Stimulated activated CD4-positive, alpha-beta T cell treated with anti-CD3 and anti-CD28 coated beads, Interleukin-1b, Interleukin-23, amount 100 ng/mL, for 24 hours (primary cell): ENCODE measurements around the gene RSPH3.
A peak's percentile ranks its signal among the peaks of the same experiment; 100 is the strongest.
"Not testable (repeated sequence)": the region's sequence is repeated elsewhere in the genome, so short reads cannot be mapped to it uniquely, and the experiment has no call there.

ENCODE experiments used
- DNase-seq, 4 experiments: peaks; one replicate each; pipeline ENCODE4 v3.0.0-alpha.2; 2020; ENCODE audit warnings: low read depth in 4 of 4, low spot score in 1 of 4

The RSPH3 gene

GRCh38 chr6:158999666-159000403, at the start of gene RSPH3:
Gene RSPH3 (minus strand): TSS chr6:159000202. CDS start chr6:158999550, 652 bp downstream.
- DNase-seq = peak; percentile 78 to 91 (median 84)

- no peak for DNase-seq
Observed at GRCh38 chr6:159047891-159048685, 48.1 kb upstream of the RSPH3 start.

GRCh38 chr6:159045801-159046200, 45.8 kb upstream of the RSPH3 start:
- no peak for DNase-seq

GRCh38 chr6:159044899-159045727, 45.1 kb upstream of the RSPH3 start, which contains the start of gene TAGAP:
Gene TAGAP (minus strand): TSS chr6:159044991. CDS start chr6:159044146, 845 bp downstream.
- peak; percentile 57 to 71 (median 66) for DNase-seq

- no peak for DNase-seq
Observed at GRCh38 chr6:159043947-159044346, 43.9 kb upstream of the RSPH3 start.

GRCh38 chr6:159043251-159043650, 43.2 kb upstream of the RSPH3 start:
- DNase-seq = no peak

- DNase-seq = no peak
Observed at GRCh38 chr6:159042826-159043181, 42.8 kb upstream of the RSPH3 start.

GRCh38 chr6:159042003-159042825, 42.2 kb upstream of the RSPH3 start:
- DNase-seq = peak in 1 of 4 experiments; percentile 55

GRCh38 chr6:159041181-159041580, 41.2 kb upstream of the RSPH3 start:
- DNase-seq = no peak

GRCh38 chr6:159039885-159040258, 39.9 kb upstream of the RSPH3 start:
- DNase-seq = no peak

- no peak for DNase-seq
Observed at GRCh38 chr6:159038914-159039884, 39.2 kb upstream of the RSPH3 start.

- DNase-seq = not testable (repeated sequence)
Observed at GRCh38 chr6:159038318-159038717, 38.3 kb upstream of the RSPH3 start.

GRCh38 chr6:159037756-159038290, 37.8 kb upstream of the RSPH3 start:
- DNase-seq = no peak

- DNase-seq = no peak
Observed at GRCh38 chr6:159036673-159037072, 36.7 kb upstream of the RSPH3 start.

- DNase-seq = no peak
Observed at GRCh38 chr6:159035891-159036290, 35.9 kb upstream of the RSPH3 start.

- DNase-seq = no peak
Observed at GRCh38 chr6:159033160-159034049, 33.4 kb upstream of the RSPH3 start.

- no peak for DNase-seq
Observed at GRCh38 chr6:159031846-159032245, 31.8 kb upstream of the RSPH3 start.

- DNase-seq = no peak
Observed at GRCh38 chr6:159030168-159030567, 30.2 kb upstream of the RSPH3 start.
